NCI-H187 treated with DMSO at 0.1 percent for 48 hours (cell line): ENCODE measurements around the gene ACOT4.
"Not testable (repeated sequence)": the region's sequence is repeated elsewhere in the genome, so short reads cannot be mapped to it uniquely, and the experiment has no call there.

Experiments
- DNase-seq: peaks from one replicate; lab custom pipeline; 2025; lab: John Stamatoyannopoulos, UW

Gene ACOT4

GRCh38 chr14:73633116-73634010 lies 41.7 kb downstream of the ACOT4 start:
- DNase-seq: peak; percentile 13

- no peak for DNase-seq
Observed at GRCh38 chr14:73634011-73634833, 42.5 kb downstream of the ACOT4 start.

- DNase-seq: not testable (repeated sequence)
Observed at GRCh38 chr14:73636355-73636754, 44.7 kb downstream of the ACOT4 start.

GRCh38 chr14:73637830-73638229 lies 46.2 kb downstream of the ACOT4 start:
- no peak for DNase-seq

- DNase-seq: no peak
Observed at GRCh38 chr14:73640796-73641365, 49.2 kb downstream of the ACOT4 start.

- DNase-seq: peak; percentile 65
Observed at GRCh38 chr14:73644531-73645247, 53.0 kb downstream of the ACOT4 start, which contains the start of gene DNAL1. Gene DNAL1 (plus strand): TSS chr14:73644986. CDS start chr14:73645040, 54 bp downstream.

GRCh38 chr14:73645248-73645610 lies 53.6 kb downstream of the ACOT4 start:
- DNase-seq: no peak
